ENCODE data around the gene GRIK1.

- TF ChIP-seq CTCF (conservative IDR thresholded peaks at IDR 0.05) (no peak), EZH2 (IDR thresholded peaks at IDR 0.05; ENCODE audit: low read depth) (no peak)
Observed at GRCh38 chr21:29867796-29868195, 72.0 kb downstream of the GRIK1 start.

All from PC-9 (cell line).